NCI-H2227 treated with DMSO at 0.1 percent for 48 hours (cell line): ENCODE measurements around the gene SYT1.
A peak's percentile ranks its signal among the peaks of the same experiment; 100 is the strongest.
"Not testable (repeated sequence)": the region's sequence is repeated elsewhere in the genome, so short reads cannot be mapped to it uniquely, and the experiment has no call there.

ENCODE experiments used
- DNase-seq: peaks from one replicate; lab custom pipeline; 2025; lab: John Stamatoyannopoulos, UW

SYT1 gene

DNA sequence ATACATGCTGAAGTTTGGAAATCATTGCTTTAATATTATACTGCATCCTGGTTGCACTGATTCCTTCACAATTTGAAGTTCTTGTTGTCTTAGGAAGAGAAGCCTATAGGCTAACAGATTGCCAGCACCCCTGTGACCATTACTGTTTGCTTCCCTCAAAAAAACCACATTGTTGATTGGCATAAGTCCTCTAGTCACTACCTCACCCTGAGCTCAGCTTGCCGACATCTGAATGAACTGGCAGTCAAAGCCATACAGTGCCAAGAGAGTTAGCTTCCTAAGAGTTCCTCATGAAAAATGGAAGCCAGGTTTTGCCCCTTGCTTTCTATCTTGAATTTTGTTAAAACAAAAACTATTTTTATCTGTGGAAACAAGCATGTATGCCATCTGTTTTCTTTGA, 276.1 kb downstream of the SYT1 start:
- DNase-seq = no peak

DNA sequence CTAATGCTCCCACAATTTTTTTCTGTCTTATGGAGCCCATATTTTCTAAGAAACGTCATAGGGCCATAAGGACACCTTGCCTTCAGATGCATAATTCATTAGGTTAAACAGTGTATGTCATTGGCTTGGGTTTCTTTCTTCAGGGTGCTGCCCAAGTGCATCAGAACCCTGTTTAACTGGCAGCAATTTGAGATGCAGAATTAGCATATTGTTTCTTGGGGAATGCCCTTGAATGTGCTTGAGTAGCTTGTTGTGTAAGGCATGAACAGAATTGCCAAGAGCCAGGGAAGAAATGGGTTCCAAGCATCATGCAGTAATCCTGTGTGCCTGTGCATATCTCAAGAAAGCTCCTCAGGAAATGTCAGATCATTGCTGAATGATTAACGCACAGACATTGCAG, 277.2 kb downstream of the SYT1 start:
- no peak for DNase-seq

DNA sequence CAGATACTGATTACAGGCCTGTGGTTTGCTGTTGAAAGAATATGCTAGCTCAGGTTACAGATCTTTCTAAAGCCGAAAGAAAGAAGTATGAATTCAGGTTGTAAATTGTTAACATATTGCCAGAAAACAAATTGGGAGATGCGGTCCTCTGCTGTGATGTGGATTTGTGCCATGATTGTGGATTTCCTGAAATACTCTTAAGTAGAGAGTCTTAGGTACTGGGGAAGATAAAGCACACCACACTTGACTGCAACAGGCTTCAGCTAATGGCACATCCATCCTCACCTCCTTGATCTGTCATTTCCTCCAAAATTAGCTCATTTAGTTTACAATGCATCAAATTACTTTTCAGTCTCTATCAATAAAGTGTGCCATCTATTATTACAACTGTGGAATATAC, 279.2 kb downstream of the SYT1 start:
- DNase-seq = no peak

DNA sequence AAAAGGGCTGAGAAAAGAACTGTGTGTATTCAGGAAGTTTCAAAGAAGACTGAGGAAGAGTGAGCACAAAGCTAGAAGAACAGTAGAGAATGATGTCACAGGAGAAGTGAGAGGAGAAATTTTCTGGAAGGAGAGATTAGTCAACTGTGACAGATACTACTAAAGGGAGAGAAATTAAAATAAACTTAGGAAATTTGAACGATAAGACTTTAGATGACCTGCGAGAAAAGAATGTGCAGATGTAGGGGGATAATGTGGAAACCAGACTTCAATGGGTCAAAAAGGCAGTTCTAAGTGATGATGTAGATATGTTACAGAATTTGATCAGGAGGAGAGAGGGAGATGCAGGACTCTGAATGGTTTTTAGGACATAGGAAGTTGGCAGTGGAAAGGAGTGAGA, 287.4 kb downstream of the SYT1 start:
- DNase-seq = no peak

DNA sequence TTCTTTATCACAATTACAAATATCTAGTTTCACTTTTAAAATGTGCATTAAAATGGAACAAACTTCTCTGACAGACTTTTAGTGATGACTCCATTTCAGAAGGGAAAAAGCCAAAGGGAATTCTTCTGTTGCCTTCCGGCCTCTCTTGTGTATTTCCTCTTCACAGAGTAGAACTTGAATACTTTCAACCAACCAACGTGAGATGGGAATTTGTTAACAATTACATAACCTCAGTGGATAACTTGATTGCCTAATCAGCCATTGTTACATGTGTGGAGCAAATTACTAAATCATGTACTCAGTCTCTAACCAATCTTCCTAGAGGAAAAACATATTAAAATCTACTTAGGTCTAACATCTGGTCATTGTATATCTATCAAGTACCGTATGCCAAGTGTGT, 291.1 kb downstream of the SYT1 start:
- no peak for DNase-seq

DNA sequence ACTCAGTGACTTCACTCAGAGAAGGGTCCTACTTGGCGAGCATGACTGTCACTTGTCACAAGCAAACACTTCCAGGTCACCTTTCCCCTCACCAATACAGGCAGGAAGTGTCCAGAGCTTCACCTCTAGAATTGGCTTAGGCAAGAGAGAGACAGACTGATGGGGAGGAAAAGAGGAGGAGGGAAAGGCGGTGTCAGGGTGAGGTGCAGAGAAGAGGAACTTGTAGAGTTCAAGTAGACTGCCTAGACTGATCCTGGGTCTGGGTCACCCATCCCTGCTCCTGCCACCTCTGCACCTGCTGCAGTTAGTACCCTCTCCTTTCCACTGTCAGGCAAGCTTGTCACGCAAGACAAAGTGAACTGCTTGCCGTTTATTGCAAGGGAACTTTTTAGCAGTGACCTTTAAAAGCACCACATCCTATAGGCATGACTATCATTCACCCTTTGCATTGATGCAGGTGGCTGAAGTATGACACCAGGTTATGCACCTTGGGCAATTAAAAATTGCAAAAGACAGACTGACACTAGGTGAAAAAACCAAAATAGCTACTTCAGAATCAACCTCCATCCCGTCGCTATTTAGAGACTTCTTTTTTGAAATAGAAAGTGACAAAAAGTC, 292.4 kb downstream of the SYT1 start:
- DNase-seq = no peak

DNA sequence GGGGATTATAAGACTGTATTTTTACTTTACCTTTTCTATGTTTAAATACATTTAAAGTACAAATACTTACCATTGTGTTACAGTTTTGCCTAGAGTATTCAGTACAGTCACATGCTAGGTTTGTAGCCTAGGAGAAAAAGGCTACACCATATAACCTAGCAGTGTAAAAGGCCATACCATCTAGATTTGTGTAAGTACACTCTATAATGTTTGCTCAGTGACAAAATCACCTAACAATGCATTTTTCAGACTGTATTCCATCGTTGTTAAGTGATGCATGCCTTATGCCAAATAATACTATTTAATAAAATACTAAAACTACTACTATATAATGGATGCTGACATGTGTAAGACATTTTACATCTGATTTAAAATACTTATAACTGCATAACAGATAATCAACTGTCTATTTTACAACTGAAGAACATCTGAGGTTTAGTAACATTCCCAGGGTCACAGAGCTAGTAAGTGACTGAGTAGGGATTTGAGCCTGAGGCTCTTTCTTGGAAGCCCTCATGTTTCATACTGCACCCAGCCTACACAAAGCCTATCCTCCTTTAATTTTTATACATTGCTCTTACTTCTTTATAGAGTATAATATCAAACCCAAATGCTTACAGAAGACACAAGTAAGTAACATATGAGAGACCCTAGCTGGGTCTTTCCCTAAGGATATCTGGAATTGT, 296.8 kb downstream of the SYT1 start:
- no peak for DNase-seq

DNA sequence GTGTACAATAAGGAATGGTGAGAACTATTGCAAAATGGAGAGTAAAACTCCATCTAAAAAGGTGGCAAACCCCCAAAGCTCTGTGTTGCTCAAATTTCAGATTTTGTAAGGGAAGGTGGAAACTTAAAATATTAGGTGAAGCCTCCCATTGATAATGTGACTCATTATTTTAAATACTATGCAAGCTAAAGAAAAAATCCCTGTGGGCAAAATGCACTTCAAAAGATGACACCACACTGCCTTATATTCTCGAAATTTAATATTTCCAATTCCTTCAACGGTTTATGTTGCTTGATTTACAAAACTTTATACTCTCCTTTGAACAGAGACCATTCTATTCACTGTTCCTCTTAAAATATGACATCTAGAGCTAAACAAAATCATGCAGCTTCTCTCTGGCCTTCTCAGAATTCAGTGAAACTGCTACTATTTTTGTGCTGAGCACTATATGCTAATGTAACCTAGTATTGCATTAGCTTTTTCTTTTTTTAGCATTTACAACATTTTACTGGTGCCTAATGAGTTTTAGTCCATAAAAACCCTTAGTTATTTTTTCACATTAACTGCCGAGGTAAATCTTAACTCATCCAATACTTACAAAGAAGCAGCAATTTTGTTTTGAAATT, 297.7 kb downstream of the SYT1 start:
- no peak for DNase-seq

DNA sequence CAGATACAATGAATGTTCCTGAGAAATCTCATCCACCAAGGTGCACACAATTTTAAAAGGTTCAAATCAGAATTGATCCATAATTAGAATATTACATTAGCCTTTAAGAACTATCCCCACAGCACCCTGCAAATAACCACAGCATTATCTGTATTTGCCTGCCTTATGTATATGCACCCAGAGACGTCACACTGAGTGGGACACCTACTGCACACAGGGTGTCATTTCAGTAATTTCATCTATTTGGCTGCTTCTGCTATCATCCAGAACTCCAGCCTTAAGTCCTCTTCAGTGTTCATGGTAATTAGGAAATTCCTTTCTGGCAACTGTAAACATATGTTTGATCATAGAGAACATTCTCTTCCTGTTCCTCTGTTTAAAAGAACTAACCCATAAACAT, 298.4 kb downstream of the SYT1 start:
- DNase-seq = no peak

DNA sequence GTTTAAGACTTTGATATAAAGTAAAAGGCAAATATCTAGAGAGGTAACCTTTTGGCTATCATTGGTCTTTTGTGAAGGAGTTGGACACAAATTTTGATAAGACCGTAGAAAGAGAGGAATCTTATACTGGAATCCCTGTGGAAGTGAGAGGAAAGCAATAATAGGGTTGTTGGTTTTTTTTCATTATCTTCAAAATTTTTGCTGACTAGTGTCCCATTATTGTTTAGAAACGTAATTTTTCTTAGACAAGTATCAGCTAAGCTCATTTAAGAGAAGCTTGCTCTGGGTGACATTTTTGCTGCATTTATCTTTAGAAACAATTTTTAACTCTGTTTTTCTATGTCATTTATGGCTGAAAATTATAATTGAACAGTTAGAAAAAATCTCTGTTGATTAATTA, 300.3 kb downstream of the SYT1 start:
- DNase-seq = no peak

DNA sequence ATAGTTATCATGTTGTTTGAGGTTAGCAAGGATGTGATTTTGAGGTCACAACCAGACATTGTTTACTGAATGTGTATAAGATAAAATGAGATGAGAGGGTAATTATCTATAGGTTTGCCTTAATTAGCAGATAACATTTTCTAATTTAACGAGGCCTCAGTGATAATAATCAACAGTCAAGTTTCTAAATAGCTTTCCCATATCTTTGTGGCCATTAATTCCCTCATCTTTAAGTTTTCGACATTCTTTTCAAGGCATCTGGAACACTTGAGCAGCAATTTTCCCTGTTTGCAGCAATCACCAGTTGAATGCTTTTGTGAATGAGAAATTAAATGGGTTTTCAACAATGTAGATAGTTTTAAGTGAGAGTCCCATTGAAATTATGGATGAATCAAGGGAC, 304.1 kb downstream of the SYT1 start:
- DNase-seq = no peak

DNA sequence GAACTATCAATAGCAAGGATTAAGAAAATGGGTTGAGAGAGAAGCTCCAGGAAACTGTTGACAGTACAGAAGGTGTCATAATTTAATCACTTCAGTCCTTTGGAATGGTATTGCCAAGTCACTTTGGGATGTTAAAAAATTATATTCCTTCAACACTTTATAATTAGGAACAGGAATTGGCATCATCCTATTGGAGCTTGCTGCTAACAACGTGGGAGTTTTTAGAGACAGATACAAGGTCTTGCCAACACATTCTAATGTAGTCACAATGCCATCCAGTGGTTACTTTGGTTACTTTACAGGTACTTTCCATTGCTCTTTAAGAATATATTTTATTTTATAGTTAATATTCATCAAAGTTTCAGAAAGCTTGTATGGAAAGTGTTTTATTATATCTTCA, 310.1 kb downstream of the SYT1 start:
- peak; percentile 25 for DNase-seq

DNA sequence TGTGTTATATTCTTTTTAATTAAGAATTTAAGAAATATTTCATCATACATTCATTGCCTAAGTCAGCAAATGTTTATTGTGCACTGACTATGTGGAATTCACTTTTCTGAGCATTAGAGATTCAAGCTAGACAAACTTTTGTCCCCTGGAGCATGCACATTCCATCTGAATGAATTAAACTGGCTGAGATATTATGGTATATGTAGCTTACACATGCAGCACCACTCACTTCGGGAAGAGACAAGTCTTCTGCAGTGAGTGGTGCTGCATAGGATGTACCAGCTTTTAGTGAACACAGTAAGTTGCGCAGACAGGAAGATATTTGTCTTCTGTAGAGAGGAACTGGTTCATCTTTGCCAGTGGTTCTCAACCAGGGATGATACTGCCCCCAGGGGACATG, 318.4 kb downstream of the SYT1 start:
- no peak for DNase-seq

DNA sequence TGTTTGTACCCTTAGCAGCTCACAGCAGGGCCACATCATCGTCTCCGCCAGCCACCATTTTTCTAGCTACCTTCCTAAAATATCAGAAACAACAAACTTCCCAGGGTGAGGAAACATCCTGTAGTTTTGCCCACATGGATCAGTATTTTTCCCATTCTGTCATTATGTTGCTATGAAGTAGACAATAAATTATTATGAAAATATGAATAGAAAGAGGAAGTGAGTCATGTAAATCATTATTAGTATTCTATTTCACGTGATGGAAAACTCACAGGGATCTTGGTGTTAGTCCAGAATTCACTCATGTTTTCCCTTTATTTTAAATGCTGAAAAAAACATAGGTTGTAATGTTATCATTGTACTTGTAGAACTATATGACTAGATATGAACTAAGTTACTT, 319.4 kb downstream of the SYT1 start:
- no peak for DNase-seq

DNA sequence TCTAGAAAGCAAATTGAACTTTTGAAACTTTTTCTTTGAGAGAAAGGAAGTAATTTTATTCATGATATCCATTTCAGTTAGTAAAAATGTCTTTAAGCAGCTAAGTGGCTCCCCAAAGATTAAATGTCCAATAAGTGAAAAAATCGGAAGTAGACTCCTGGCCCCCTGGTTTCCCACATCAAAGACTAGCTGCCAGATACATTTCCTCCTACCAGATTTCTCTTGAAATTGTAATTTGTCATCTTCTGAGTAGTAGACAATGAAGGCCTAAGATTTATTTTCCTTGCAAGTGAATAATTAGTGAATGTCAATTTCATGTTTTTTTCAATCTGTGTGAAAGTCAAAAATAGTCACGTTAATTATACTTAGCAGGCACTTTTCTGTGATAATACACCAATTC, 321.9 kb downstream of the SYT1 start:
- DNase-seq = no peak

DNA sequence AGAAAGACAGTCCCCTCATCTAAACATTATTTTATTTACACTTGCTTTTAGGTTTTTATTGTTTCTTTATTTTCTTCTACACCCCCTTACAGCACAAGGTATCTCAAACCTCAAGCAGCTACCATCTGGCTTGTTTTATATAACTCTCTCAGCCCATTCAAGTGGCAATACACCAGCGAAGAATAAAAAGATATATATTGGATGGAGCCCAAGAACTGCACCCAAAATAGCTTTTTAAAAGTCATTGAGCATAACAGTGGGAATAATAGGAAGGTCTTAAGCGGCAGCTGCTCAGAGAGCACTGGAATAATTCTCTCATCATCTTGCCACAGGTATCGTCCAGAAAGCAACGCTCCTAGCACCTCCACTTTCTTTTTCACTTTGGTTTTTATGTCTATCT, 322.5 kb downstream of the SYT1 start:
- peak; percentile 18 for DNase-seq

DNA sequence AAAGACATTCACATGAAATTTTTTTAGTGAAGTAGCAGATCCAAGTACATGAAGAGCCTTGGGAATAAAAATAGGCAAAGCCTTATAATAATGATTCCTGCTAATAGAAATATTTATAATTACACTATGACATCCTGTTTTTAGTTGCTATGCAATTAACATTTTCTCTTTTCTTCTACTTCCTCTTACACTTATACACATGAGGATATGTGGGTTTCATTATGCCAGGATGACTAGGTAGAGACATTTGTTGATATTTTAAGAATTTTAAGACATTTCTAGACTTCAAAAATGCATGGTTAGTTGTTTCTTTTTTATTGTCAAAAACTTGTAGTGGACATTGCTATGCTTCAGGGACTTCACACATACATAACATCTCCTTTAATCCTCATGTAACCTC, 326.8 kb downstream of the SYT1 start:
- no peak for DNase-seq

DNA sequence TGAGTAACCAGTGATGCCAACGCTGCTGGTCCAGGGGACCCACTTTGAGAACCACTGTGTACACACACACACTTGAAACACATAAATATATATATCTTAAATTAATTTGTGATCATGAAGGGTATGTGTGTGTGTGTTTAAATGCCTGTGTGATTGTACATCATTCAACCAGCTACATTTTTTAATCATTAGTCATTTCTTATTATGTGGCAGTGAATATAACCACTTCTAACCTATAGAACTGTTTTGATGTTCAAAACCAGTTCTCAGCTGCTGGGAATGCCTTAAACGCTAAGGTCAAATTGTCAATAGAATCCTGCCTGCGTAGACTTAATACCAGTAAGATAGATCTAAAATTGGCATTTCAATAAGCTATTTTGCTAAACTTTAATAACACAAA, 330.0 kb downstream of the SYT1 start:
- DNase-seq = no peak

DNA sequence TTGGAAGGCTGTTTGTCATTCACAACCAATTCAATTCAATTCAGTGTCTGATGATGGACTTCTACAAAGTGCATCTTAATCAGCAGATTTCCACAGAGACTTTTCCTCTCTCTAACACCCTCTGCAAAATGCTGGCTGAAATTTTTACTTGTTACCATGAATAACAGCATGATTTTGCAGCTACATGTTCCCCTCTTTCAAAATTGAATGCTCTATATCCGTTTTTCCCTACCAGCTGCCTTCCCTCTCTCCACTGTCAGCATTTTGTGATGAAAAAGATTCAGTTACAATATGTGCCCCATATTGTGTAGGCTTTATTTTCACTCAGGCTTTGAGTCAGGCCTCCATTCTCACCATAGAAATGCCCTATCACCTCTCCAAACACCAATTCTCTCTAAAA, 334.6 kb downstream of the SYT1 start:
- DNase-seq = no peak

DNA sequence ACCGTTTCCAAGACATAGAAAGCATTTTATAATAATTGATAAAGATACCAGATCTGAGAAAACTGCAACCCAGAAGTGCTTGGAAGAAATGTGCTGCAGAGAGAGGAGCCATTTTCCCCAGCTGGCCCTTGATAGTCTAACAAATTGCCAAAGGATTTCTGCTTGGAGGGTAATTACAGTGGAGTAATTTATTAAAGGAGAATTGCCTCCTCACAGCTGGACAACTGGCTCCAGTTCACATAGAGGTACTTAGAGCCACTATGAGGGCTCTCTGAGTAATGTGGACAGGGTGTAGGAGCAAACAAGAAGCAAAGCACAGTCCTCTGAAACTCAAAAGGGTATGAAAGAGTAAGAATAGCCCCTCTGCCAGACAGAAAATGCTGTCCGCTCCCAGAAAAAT, 335.6 kb downstream of the SYT1 start:
- DNase-seq = peak; percentile 89

DNA sequence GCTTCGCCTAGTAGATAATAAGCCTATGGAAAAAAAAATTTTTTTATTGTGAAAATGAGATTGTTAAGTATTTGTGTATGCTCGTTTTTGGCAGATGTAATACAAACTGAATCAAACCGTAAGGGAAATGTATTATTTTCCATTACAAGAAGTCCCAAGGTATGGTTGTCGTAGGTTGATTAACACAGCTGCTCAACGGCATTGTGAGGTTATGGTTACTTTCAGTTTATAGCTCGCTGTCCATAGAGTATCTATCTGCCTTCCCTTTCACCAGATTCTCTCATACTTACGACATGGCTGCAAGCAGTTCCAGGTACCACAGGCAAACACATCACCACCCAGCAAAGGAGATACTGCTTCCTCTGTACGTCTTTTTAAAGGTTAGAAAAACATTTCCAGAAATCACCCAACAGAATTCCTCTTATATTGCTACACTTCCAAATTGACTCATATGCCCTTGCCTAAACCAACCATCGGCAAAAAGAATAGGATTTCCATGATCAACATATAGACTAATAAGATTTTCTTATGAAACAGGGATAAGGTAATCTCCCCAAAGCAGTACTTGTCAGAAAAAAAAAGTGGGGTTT, 338.6 kb downstream of the SYT1 start:
- DNase-seq = peak; percentile 19

DNA sequence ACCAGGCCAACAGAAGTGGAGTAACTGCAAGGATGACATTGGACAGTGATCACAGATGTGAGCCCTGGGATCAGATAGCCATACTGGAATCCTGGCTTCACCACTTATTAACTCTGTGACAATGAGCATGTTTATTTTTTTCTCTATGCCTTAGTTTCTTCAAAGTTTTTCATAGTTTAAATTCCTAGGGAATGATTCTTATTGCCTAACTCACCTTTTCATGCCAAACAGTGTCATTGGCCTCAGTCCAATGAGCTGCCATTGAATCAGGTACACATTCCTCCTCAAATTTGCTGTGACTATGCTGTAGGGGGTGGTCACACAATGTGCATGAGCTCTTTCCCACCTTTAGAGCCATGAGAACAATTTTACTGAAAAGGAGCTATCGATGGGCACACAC, 342.3 kb downstream of the SYT1 start:
- no peak for DNase-seq

DNA sequence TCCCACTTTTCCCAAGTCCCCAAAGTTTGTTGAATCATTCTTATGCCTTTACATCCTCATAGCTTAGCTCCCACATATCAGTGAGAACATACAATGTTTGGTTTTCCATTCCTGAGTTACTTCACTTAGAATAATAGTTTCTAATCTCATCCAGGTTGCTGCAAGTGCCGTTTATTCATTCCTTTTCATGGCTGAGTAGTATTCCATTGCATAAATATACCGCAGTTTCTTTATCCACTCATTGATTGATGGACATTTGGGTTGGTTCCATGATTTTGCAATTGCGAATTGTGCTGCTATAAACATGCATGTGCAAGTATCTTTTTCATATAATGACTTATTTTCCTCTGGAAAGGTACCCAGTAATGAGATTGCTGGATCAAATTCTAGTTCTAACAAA, 345.8 kb downstream of the SYT1 start:
- not testable (repeated sequence) for DNase-seq
